Activated gamma-delta T cell treated with Interleukin-2 at 50 U/mL for 16 hours (primary cell): ENCODE results near the gene PTPRN.
A peak's percentile ranks its signal among the peaks of the same experiment; 100 is the strongest.

ENCODE experiments used
- DNase-seq: peaks from one replicate; pipeline ENCODE4 v3.0.0-alpha.2; 2020

The PTPRN gene

DNA sequence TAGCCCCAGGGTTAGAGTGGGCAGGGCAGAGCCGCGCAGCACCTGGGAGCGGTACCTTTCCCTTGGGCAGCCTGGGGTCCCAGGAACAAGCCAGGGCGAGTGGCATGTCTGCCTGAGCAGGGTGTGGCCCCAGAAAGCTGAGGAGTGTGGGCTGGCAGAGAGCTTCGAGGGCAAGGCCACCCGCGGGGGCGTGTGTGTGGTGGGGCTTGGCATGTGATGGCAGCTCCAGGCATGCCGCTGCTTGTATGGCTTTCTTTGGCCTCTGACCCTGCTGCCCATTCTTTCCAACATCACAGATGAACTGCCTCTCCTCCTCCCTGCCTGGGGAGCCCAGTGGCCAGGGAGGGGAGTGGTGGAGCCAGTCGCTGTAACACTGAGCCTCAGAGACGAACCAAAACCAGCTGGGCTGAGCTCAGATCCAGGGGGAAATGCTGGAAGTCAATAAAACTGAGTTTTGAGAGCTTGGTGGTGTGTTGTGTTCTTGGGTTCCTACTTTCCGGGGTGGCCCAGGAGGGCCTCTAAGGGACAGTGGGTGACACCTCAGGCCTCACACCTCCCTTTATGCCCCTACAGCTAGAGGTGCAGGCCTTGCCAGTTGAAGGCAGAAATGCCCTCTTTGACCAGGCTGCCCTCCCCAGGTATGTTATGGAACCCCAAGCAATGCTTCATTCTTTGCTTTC is 22.6 kb downstream of the PTPRN start:
- DNase-seq, result no peak

DNA sequence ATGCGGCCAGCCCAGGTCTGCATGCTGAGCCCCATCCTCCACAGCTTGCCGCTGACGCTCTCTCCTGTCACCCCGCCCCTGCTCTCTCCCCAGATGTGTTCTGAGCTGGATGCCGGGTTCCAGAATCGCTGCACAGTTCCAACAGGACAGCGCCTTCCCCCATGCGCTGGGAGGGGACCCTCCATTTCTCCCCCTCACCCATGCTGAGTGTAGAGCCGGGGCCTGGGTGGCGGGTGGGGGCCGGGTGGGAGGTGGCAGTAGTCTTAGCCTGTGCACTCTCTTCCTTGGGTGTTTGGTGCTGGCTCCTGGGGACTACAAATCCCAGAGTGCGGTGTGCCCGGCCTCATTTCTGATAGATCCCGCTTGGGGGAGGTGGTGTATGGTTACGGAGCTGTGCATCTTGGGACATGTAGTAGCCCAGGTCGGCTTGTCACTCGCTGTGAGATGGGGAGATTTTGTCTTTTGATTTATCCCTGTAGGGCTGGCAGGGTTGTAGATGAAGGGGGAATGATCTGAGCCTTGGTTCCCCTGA is 23.2 kb downstream of the PTPRN start:
- no peak for DNase-seq

DNA sequence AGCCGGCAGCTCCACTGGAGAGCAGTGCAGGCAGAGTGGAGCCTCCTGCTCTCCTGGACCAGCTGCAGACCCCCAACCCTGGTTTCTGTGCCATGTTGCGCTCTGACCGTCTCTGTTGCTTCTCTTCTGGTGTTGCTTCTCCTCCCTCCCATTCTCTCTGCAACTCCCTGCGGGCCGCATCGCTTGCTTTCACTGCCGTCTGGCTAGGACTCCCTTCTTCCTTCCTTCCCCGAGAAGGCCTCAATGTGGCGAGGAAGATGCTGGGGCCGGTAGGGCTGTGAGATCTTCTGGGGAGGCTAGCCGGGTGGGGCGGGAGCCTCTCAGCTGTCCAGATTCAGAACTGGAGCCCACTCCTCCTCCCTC is 23.8 kb downstream of the PTPRN start:
- no peak for DNase-seq

DNA sequence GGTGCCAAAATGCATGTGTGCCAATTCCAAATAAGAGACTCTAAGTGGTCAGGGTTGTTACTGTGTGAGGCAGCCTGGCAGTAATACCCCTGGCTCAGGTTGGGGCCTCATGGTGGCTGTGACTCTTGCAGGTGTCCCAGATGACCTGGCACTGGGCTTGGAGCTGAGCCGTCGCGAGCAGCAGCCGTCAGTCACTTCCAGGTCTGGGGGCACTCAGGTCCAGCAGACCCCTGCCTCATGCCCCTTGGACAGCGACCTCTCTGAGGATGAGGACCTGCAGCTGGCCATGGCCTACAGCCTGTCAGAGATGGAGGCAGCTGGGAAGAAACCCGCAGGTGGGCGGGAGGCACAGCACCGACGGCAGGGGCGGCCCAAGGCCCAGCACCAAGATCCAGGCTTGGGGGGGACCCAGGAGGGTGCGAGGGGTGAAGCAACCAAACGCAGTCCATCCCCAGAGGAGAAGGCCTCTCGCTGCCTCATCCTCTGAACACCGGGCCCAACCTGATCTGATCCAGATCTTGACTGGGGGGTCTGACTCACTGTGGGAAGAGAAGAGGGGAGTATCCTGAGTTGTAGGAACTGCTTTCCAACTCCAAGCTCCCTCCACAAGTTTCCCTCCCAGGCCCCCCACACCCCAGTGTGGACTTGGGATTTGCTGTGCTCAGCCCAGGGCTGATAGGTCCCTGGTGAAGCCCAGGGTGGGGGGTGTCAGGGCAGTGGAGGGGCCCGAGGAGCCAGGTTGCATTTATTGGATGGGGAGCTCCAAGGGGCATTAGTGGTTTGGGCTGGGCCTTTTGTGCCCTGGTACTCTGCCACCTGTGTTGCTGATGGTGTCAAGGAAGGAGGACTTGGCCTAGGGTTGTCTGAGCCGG is 24.5 kb downstream of the PTPRN start:
- DNase-seq, result no peak

DNA sequence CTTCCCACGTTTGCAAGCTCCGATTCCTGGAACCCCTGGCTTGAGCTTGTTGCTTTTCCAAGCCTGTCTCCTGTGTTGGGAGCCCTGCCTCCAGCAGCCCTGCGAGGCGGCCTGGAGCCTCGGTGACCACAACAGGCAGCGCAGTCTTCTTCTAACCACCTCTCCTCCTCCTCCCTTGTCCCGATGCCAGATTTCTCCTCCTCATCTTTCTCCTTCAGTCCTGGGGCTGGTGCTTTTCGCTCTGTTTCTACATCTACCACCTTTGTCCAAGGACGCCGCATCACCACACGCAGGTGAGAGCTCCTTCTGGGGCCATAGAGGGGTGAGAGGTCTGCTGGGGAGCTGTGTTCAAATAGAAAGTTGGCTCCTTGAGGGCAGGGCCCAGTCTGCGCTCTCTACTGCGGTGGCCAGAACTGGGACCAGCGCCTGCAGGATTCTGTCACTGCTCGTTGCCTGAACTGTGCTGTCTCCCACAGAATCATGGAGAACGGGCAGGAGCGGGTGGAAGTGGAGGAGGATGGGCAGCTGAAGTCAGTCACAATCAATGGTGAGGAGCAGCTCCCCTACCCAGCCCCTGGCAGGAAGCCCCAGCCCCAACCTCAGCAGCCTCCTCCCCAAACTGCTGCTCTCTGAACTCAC is 26.1 kb downstream of the PTPRN start:
- no peak for DNase-seq

DNA sequence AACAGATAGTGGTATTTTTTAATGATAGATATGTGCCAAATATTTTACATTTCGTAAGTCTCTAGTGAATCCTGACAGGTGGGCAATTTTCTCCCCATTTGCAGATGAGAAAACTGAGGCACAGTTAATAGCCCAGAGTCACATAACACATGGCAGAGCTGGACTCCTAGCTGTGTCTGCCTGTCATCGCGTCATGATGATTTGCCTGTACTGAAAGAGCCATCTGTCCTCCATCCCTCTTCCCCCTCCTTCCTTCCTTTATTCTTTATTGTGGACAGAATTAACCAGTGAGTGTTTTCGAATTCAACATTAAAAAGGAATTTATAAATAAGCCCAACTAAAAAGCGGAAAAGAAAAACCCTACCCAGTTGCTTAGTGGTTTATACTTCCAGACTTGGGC is 26.8 kb downstream of the PTPRN start:
- no peak for DNase-seq

DNA sequence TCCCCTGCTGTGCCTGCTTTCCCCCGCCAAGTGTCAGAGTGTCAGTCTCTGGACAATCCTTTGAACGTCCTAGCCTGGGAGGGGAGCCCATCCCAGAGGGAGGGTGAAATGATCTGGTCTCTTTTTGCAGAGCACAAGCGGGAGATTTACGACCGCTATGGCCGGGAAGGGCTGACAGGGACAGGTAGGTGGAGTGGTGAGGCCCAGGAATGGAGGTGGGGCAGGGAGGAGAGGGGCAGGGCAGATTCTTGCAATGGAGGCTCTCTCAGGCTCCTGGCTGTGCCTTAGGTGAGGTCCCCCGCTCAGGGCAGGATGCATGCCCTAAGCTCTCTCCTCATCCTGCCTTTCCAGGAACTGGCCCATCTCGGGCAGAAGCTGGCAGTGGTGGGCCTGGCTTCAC is 27.6 kb downstream of the PTPRN start:
- no peak for DNase-seq

DNA sequence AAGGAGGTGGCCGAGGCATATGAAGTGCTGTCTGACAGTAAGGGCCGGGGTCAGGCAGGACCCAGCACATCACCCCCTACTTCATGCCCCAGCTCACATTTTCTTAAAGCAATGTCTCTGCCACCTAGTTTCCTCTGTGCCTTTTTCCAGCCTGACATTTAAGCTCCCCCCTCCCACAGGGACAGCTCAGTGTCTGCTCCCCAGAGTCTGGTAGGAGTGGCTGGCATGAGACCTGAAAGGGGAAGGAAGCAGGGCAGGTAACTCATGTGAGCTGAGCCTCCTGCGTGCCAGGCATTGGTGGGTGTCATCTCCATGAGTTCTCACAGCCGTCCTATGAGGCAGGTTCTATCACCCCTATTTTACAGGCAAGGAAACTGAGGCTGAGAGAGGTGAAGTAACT is 28.6 kb downstream of the PTPRN start:
- DNase-seq, result no peak

DNA sequence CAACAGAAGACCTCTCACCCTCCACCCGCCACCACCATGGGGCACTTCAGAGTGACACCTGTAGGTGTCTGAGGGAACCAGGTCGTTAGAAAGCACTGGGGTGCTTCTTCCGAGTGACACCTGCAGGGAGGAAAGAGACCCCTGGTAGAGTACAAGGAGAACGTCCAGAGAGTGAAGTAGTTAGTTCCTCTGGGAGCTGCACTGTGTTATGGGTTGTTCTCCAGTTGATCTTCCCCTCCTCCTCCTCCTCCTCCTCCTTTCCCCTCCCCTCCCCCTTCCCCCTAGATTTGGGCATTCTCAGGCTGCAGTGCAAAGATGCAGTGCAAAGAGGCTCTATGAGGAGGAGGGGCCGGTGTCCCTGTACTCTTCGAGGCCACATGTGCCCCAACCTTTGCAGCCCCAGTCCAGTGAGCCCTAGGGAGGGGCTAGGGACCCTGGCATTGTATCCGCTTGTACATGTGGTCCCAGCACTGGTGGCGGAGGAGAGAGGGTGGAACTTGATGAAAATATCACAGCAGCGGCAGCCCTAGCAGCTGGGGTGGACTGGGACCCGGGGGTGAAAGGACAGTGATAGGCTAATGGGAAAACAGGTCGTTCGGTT is 29.2 kb downstream of the PTPRN start:
- no peak for DNase-seq

DNA sequence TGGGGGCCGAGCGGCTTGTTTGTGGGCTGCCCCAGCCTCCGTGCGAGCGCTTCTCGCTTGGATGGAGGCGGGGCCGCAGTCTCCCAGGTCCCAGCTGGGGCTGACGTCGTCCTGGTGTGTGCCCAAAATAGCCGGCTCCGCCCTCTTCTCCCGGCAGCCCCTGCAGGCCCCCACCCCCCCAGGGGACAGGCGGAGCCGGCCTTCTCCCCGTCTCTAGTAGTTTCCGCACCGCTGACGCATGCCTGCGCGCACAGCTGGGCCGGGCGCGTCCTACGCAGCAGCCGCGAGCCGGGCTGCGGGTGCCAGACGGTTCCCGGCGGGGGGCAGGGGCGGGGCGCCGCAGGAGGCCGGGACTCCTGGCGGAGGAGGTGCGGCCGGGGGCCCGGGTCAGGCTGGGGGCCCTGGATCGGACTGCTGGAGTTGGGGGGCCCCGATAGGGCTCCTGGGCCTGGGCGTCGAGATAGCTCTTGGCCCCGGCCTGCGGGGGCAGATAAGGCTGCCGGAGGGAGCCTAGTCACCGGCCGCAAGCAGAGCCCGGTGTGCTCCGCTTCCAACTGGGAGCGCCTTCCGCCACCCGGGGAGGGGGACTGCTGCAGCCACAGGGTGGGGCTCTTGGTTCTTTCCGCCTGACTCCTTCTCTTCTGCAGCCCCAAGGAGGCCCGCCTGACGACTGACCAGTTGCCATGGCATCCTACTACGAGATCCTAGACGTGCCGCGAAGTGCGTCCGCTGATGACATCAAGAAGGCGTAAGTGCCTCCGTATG is 29.9 kb downstream of the PTPRN start, which contains the start of gene DNAJB2:
TSS of gene DNAJB2 (plus strand) at position 216 of the 765 bp plus-strand sequence. CDS start at position 684, 468 bp downstream.
- peak; percentile 98 for DNase-seq

DNA sequence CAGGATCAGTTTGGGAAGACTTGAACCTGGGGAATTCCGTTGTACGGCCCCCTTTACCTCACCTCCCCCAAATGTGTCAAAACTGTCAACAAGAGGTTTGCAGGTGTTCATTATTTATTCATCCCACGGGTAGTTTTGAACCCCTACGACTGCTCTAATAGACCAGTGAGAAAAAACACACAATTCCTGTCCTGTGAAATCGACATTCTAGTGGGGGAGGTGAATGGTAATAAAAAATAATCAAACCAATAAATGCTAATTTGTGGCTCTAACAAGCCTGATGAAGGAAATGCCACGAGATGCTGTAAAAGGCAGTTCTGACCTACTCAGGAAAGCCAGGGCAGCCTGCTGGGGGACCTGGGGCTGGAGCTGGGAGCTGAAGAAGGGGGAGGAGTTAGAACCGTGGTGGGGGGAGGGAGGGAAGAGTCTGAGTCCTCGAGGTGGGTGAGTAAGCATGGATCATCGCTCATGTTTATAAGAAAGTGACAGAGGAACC is 30.5 kb downstream of the PTPRN start:
- no peak for DNase-seq

DNA sequence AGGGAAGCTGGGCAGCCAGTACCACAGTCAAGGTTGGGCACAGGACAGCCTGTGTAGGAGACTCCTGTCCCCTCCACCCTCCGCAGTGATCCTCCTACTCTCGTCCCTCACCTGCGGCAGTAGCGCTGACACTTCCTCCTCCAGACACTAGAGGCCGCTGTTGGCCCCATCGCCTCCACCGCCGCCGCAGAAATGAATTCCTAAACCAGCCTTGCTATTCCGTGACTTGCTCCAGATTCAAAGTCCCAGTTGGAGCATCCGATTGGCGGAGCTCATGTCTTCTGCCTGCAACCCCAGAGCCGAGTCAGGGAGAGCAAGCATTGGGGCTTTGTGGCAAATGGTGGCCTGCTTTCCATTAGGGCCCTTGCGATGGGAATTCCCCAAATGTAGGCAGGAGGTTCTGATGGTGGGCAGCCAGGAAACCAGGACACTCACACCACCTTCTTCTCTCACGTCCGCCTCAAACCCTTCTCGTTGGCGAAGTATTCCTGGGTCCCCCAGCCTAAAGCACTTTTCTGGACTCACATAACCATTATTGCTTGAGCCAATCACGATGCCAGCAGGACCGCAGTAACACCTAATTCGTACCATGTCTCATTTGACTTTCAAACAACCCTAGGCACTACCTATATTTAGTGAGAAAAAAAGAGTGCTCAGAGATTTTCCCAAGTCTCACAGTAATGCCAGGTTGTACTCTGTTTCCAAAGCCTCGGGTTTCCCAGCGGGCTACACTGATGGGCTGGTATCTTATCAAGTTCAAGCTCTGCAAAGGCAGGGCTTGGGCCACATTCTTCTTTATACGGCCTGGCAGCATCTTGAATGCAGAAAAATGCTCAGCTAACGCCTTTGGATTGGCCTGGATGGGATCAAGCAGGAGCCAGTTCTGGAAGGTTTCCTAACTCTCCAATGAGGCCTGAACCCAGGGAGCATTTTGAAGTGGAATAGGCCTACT is 31.2 kb downstream of the PTPRN start:
- DNase-seq, result peak; percentile 69

DNA sequence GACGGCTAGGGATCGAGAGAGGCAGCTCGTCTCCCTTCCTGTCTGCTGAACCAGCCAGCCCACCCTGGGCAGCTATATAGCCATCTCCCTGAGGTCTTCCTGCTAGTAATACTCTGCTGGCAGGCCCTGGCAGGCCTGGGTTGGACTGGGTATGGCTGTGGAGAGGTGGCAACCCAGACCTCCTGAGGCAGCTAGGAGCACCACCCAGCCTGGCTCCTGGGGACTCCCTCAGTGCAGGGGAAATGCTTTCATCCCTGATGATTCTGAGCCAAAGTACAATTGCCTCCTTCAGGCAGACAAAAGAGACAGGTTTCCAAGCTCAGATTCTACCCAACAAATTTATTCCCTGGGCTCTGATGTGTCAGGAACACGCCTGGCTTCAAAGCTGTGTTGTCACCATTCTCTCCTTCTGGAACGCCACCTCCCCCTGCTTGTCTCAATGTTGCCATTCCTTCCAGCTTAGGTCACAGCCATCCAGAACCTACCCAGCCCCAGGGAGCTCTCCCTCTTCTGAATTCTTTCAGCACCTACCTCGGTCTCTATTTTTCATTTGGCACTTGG is 34.8 kb downstream of the PTPRN start:
- no peak for DNase-seq

DNA sequence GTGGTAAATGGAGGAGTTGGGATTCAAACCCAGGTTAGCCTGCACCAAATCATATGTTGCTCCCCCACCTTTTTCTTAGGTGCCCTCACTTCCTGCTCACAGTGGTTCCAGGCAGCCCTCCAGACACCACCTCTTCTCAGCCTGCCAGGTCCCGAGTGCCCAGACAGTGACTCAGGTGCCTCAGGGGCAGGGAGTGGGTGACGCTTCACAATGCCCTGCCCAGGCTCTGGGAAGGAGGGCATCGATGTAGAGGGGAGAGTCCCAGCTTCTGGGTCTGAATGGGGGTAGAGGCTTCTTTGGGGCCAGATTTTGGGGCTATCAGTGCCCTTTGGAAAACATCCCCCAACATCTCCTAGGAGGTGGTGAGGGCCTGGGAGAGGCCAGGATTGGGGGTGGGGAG is 35.3 kb downstream of the PTPRN start:
- DNase-seq, result no peak

DNA sequence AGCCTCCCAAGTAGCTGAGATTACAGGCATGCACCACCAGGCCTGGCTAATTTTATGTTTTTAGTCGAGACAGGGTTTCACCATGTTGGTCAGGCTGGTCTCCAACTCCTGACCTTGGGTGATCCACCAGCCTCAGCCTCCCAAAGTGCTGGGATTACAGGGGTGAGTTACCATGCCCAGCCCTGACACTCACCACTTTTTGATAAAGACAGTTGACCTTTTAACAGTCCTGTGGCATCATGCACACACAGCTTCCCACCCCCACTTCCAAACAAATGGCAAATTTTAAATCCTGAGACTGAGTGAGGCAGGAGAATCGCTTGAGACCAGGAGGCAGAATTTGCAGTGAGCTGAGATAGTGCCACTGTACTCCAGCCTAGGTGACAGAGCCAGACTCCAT is 36.2 kb downstream of the PTPRN start:
- DNase-seq, result no peak

DNA sequence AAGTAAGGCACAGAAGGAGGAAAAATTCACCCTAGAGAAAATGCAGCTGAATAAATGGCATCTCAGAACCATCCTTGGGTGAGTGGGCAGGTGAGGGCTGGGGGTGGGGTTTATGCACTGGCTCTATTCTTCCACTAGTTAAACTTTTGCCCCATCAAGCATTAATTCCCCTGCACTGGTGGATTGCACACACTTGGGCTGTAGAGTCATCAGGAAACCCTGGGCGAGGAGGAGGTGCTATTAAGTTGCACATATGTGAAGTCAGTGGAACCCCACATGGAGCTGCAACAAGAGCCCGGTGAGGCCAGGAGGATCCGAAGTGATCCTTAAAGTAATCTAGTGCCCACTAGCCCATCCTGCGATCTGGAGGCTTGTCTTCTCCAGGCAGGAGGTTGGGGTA is 36.8 kb downstream of the PTPRN start:
- DNase-seq, result no peak

DNA sequence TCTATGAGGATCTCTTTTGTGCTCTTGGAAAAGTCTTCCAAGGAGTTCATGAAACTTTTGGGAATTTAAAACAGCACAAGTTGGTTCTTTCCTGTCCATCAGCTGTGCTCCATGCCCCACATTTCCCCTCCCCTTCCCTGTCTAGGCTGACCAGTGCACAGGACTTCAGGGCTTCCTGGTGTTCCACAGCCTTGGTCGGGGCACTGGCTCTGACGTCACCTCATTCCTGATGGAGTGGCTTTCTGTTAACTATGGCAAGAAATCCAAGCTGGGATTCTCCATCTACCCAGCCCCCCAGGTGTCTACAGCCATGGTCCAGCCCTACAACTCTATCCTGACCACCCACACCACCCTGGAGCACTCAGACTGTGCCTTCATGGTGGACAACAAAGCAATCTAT is 38.2 kb downstream of the PTPRN start:
- DNase-seq, result no peak

DNA sequence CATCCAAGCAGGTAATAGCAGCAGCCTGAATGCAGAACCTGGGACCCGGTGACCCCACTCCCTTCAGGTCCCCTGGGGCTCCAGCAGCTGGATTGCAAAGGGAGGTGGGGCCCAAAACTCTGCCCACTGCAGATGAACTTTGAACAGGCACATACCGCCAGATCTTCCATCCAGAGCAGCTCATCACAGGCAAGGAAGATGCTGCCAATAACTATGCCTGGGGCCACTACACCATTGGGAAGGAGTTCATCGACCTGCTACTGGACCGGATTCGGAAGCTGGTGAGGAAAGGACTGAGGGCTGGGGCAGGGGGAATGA is 39.2 kb downstream of the PTPRN start:
- DNase-seq, result no peak

DNA sequence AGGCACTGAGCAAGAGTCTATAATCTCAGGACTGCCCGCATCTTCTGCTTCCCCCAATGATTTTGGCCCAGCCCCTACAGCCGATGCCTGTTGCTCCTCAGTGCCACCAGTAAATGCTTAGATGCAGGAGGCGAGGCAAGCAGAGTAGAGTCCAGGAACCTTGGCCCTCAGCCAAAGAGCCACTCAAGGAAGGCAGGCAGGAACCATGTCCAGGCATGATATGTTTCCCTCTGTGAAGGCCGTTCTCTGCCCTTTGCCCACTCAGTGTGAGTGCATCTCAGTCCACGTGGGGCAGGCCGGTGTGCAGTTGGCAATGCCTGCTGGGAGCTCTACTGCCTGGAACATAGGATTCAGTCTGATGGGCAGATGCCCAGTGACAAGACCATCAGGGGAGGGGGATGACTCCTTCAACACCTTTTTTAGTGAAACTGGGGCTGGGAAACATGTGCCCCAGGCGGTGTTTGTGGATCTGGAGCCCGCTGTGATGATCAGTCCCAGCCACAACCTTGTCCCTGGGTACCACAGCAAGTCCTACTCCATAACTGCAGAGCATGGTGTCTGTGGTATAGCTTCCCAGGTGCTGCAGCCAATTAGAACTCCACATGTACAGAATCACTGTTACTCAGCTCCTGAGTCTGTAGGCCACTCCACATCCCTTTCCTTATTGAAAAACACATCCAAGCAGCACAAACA is 39.7 kb downstream of the PTPRN start:
- DNase-seq, result no peak

DNA sequence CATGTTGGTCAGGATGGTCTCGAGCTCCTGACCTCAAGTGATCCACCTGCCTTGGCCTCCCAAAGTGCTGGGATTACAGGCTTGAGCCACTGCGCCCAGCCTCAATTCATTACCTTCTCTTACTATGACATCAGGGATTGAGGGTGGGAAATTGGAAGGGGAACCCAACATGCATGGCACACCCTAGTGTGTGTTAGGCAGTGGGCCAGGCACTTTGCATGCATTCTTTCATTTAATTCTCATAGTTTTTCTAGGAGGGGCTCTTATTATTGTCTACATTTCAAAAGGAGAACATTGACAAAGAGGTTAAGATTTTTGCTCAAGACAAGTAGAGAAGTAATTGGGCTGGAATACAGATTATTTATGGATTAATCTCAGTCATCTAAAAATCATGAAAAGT is 40.9 kb downstream of the PTPRN start:
- DNase-seq, result no peak
